GM18867 (cell line): Measurements from ENCODE around the gene SEMA3F.

Source experiments
- ATAC-seq: cut with Tn5 transposase; IDR thresholded peaks from one replicate; pipeline ENCODE4 v1.9.1; 2021; ENCODE audit warnings: mild to moderate bottlenecking, moderate library complexity; ENCODE audit not compliant: unreplicated experiment

SEMA3F gene

DNA sequence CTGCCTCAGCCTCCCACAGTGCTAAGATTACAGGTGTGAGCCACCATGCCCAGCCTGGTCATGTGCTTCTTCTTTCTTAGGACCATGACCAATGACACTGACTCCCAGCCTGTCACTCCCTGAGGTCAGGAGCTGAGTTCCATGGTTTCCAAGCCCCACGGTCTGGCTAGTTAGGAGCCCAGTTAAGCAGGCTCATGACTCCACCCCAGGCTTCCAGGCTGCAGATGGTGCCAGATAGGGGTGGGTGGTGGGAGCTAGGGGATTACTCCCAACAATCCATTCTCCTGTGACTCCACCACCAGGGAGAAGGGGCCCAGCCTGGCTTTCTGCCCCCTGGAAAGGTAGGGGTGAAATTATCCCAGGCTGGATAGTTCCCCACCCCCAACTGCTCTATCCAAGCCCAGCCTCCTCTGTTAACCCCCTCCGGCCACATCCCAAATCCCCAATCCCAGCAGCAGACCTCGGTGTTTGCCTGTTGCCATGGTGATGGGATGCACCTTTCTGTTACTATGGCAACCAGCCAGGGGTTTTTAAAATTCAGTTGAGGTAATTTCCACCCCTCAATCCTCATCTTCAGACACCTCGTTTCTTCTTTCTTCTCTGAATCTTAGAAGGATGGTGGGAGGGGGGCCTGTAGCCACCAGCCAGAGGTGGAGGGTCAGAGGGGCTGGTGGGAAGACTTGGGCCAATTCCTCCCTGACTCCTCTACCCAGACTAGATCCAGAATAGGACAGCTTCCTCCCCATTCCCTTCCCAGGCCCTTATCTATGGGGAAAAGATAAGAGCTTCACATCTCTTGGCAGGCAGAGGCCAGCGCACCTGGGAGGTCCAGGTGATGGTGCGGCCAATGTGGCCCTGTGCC, 22.5 kb upstream of the SEMA3F start:
- no peak for ATAC-seq

DNA sequence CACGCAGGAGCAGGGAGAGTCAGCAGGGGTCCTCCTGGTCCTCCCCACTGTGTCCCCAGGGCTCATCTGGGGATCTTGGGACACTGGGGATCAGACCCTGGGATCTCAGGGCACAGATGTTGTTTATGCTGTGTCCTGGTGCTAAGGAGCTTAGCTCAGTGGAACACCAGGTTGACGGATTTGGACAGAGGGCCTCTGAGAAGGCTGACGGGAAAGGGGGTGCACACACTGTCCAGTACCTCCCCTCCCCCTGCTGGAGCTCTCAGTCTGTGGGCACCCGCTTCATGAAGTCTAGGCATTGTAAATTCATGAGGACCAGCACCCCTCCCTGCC, 21.9 kb upstream of the SEMA3F start:
- ATAC-seq = no peak

DNA sequence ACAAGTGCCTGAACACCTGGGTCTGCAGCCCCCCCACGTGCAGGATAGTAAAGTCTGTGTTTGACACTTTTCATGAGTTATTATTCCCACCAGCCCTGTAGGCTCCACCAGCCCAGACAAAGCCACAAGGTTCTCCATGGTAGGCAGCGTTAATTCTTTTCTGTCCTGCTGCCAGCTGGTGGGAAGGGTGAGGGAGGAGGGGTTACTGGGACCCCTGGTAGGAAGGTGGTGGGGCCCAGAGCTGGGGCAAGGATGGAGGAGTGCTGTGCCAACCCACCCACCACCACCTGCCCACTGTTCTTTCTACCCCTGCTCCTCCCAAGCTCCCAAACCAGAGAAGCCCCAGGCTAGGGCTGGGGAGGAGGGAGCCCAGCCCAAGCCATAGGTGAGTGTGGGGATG, 20.8 kb upstream of the SEMA3F start:
- ATAC-seq = no peak

GRCh38 chr3:50135964-50136363, 19.2 kb upstream of the SEMA3F start:
- no peak for ATAC-seq

DNA sequence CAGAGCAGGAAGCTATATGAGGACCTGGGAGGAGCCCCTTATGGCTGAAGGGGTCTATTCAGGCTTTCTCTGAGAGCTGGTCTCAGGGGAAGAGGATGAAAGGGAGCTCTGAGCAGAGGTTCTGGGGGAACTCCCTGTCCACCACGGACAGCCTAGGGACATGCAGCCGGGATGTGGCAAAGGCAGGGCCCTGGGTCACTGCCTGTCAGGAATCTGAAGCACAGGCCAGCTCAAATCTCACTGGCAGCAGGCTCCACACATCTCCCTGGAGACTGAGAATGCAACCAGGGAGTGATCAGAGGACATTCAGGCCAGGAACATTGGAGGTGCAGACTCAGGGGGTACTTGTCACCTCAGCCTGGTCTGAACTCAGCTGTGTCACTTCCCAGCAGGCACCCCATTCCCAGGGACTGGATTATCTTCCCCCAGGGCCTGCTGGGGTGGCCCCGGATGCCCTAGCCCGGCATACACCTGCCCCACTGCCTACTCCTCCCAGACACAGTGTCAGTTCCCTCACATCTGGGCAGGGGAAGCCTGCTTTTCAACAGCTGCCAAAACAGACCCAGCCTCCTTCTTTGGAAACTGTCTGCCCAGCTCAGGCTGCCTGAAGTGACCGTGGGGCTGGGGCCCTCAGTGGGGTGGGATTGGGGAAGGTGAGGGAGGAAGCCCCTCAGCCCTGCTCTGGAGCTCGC, 18.3 kb upstream of the SEMA3F start:
- ATAC-seq = no peak

DNA sequence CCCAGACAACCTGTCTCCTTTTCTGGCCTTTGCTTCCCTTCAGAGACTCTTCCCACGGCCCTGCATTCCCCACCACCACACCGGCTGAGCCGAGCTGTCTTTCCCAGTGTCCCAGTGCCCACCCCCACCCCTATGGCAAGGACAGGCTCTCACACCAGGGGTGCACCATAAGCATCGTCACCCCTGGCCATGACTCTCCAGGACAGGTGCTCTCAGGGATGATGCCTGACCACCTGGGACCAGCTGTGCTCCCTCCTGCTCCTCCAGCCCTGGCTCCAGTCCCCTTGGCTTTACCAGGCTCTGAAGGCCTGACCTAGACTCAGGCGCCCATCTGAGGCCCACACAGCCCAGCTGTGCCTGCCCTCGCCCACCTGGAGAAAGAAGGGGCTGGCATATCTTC, 17.6 kb upstream of the SEMA3F start:
- ATAC-seq = no peak

DNA sequence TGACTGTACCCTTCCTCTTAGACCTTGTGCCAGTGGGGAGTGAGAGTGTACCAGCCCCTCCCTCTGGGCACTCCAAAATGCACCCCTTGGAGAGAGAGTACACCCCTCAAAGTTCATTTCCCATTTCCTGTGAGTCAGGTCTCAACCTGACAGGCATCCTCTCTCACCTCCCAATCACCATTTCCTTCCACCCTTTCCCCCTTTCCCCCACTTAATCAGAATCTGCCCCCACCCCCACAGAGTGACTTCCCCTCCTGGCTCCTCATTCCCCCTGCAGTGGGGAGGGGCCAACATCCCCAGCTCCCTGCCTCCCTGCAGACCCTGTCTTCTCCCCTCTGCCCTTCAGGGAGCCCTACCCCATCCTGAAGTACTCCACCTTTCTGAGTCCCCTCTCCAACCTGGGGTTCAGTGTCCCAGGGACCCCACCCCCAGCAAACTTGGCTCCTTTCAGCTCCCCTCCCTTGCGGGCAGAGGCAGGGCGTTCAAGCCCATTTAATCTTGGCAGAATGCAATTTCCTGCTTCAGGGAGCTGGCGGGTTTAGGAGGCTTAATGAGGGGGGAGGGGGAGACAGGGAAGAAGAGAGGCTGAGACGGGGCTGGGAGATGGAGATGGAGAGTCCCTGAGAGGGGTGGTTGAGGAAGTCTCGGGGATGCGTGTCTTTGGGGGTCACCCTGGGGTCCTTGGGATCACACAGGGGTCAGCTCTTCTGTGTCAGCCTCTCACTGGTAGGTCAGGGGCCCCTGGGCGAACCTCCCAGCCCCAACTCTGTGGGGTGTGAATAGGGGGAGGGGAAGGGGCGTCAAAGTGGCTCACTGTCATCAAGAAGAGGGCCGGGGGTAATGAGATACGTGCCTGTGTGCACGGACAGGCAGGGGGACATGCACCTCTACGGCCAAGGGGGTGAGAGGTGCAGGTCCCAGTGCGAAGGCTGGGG, 16.6 kb upstream of the SEMA3F start:
- ATAC-seq = no peak

GRCh38 chr3:50139308-50139707, 15.8 kb upstream of the SEMA3F start:
- no peak for ATAC-seq

GRCh38 chr3:50139718-50140423, 15.3 kb upstream of the SEMA3F start:
- no peak for ATAC-seq

DNA sequence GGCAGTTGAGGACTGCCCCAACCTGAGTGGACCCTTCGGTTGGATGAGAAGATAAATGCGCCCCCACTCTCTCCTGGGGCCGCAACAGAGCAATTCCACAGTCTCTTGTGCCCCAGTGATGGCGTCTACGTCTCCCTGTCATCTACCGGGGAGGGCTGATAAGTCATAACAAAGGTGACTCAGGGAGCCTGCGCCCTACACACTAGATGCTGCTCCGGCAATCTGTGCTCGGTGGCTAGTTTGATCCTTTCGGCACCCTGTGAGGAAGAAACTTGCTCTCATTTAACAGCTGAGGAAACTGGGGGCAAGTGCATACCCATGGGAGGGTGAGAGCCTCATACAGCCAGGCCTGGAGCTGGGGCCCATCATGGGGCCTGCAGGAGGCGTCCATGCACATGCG, 14.1 kb upstream of the SEMA3F start:
- ATAC-seq = no peak

GRCh38 chr3:50146316-50146901, 8.7 kb upstream of the SEMA3F start:
- ATAC-seq = no peak

DNA sequence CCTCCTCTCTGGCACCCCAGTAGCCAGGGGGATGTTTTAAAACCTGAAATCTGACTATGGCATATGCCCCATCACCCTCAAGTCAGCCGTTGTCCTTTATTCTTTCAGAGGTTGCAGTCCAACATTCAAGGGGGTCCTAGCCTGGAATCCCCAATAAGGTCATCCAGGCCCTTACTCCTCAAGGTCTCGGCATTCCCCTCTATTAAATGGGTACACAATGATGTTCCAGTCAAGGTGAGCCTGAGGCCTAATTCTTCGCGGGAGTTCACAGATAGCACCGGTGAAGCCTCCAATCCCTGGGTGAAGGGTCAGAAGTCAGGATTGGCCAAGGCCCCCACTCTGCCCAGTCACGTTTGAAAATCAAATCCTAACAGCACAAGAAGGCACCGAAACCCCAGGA, 8.1 kb upstream of the SEMA3F start:
- ATAC-seq = no peak

DNA sequence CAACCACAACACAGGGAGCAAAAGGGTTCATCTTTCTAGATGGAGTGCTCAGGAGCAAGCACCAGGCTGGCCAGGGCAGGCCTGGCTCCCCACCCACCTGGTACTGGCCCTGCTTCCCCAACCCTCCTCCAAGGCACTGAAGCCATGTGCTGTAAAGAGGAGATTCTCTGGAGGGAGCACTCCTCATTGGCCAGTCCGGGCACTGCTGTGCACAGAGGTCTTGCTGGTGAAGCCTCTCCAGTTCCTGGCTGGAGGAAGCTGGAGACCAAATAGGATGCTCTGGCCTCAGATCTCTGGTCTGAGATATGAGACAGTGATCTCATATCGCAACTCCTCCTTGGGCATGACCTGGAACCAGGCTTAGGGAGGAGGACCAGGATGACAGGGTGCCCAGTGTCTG, 7.7 kb upstream of the SEMA3F start:
- ATAC-seq = no peak

DNA sequence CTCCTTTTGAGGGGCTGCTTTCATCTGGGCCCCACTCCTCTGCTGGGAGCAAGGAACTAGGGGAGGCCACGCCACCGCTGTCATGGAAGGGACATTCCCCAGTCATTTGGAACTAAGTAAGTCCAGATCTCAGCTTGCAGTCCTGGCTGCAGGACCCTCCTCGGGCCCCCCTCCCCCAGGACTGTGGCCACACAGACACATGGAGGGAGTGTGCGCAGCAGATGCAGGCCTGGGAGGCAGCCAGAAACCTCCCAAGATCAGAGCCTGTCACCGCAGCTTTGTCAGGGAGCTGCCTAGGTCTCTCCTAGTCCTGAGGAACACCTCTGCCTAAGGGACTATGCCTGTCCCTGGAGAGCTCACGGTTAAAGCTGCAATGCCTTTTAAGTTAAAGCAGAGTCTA, 7.3 kb upstream of the SEMA3F start:
- no peak for ATAC-seq

- no peak for ATAC-seq
These were observed 4.7 kb upstream of the SEMA3F start for GRCh38 chr3:50150404-50150750.

- ATAC-seq = no peak
These were observed 4.0 kb upstream of the SEMA3F start for GRCh38 chr3:50150863-50151686.

DNA sequence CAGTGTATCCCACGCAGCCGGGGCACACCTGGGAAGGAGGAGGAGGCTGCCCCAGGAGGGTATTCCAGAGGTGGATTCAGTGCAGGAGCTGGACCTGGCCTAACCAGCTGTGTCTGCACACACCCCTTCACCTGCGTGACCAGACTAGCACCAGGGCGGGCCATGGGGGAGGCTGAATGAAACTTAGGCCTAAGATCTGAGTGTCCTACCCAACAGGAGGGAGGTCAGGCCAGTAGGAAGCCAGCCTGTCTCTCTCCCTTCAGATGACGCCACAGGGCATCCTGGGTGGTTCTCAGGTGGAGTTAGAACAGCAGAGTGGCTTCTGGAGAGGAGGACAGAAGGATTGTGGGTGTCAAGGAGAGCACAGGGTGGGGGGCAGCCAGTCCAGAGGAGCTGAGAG, 3.4 kb upstream of the SEMA3F start:
- ATAC-seq = no peak

GRCh38 chr3:50153782-50154475, 1.2 kb upstream of the SEMA3F start:
- no peak for ATAC-seq

DNA sequence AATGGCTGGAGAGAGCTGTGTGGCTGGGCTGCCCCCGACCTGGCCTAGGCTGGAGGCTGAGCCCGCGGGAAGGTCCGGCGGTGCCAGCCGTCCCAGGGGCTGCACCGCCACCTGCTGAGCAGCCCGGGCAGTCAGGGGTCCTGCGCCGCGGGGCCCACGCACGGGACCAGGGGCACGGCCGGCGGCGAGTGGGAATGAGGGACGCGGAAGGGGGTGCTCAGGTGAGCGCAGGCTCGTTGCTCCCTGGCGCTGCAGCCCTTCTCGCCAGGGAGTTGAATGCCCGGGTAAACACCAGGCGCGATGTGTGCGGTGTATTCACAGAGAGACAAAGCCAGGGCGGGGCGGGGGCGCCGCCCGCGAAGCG, 666 bp upstream of the SEMA3F start:
- ATAC-seq = peak; percentile 25
